Keratinocyte (primary cell): ENCODE data around the gene TNNT3.

Source experiments
- CTCF ChIP-seq, 3 experiments: IDR thresholded peaks in 1 of 3; conservative IDR thresholded peaks in 1 of 3; optimal IDR thresholded peaks in 1 of 3; 2 replicates in 2 of 3; 3 replicates in 1 of 3; pipeline versions ENCODE3 to v1.5.1; 2011; ENCODE audit warnings: low read length in 3 of 3, mild to moderate bottlenecking in 3 of 3, moderate library complexity in 2 of 3, control low read depth in 1 of 3, inconsistent platforms in 1 of 3; ENCODE audit not compliant: insufficient read depth in 2 of 3; ENCODE audit errors: extremely low read depth in 1 of 3
- EZH2 ChIP-seq: IDR thresholded peaks from one replicate; pipeline ENCODE4 v1.6.1; 2012; ENCODE audit warnings: inconsistent platforms, mild to moderate bottlenecking, low read length, moderate library complexity

GRCh38 chr11:1964955-1965354 lies 45.5 kb downstream of the TNNT3 start:
- TF ChIP-seq EZH2, result no peak
- TF ChIP-seq CTCF (optimal IDR thresholded peaks at IDR 0.05 in 1 of 3, IDR thresholded peaks at IDR 0.05 in 1 of 3, conservative IDR thresholded peaks at IDR 0.05 in 1 of 3; ENCODE audit: extremely low read depth in 1 of 3, insufficient read depth in 2 of 3, low read length in 3 of 3), result no peak
